ENCODE measurements around the gene COPS3. TPM values are rescaled to one million over a fixed set of nuclear protein-coding genes. Genes with fewer than 3 reads are reported as not detected.

Gene COPS3
- total RNA-seq, 1 experiment from 2014 or later, result 245 TPM

- DNase-seq (ENCODE audit: low read depth), result no peak
Observed at GRCh38 chr17:17220529-17220928, 60.5 kb downstream of the COPS3 start.

DNA sequence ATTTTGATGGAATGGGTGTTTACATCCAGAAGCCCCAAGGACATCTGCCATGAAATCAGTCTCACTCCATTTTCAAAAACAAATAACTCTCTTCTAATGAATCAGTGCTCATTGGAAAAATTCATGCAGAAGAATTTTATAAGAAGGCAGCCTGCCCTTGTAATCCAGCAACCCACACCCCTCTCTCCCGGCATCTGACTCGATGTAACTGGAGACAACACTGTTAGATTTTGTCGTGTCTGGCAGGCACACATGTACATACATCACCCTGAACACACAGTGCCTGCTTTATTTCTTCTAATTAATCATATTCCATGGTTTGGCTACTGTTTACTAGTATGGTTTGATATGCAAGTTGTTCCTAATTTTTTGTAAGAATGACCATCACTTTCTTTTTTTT, 63.1 kb downstream of the COPS3 start:
- DNase-seq (ENCODE audit: low read depth), result no peak

DNA sequence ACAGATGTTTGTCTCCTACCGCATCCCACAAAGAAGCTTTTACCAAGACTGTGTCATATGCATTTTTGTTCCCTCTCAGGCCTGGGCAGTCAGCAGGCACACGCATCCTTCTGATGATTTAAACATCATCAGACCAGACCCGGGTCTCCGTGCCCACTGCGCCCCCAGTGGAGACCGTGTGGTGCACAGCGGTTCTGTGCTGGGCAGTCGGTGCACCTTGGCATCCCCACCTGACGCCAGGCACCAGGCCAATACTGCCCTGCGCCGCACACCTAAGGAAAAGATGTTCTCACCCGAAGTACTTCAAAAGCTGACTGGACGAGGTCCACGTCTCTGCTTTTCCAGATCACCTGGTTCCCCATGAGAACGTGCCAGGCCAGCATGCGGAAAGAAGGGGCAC, 64.3 kb downstream of the COPS3 start:
- DNase-seq (ENCODE audit: low read depth), result no peak

DNA sequence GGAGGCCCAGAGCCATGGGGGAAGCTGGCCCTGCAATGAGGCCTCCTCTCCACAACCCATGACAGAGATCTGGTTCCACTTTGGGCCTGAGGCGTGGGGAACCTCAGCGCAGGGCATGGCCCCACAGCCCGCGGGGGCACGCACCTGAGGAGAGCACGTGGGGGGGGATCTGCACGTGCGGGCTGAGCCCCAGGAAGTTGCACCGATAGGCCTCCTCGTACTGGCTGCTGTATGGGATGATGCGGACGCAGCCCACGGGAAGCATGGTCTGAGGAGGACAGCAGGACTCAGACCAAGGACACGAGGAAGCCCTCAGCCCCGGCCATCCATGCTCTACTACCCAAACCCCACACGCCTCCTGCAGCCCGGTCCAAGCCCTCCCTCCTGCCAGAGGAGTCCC, 64.8 kb downstream of the COPS3 start:
- no peak for DNase-seq (ENCODE audit: low read depth)

DNA sequence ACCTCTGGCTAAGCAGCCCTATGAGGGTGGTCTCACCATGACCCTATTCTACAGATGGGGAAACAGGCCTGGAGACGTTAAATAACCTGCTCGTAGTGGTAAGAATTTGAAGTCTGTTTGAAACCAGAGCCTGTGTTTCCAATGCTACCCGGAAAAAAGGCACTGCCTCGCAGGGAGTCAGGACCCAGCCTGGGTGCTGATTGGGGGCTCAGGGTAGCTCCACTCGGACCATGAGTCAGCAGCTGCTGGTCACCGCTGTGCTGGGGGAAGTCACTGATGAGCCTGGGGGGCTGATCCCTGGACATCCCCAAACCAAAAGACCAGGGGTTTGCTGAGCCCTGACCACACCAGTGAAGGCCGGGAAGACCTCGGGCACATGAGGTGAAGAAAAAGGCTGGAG, 65.5 kb downstream of the COPS3 start:
- no peak for DNase-seq (ENCODE audit: low read depth)

- no peak for DNase-seq (ENCODE audit: low read depth)
Observed at GRCh38 chr17:17214646-17215436, 66.2 kb downstream of the COPS3 start.

DNA sequence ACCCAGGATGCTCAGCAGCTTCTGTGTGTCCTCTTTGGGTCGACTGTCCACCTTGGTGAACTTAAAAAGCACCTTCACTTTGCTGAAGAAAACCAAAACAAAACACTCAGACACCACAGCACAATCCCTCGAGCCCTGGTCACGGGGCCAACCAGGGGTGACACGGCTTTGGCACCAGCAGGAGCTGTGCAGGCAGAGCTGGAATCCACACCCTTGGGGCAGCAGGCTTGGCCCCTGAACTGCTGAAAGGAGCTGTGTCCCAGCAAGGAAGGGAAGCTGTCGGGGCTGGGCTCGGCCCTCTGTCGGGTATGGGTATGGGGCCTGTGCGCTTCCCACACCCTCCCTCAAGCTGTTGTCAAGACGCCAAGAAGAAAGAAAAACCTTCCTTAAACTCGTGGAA, 67.3 kb downstream of the COPS3 start:
- DNase-seq (ENCODE audit: low read depth), result no peak

DNA sequence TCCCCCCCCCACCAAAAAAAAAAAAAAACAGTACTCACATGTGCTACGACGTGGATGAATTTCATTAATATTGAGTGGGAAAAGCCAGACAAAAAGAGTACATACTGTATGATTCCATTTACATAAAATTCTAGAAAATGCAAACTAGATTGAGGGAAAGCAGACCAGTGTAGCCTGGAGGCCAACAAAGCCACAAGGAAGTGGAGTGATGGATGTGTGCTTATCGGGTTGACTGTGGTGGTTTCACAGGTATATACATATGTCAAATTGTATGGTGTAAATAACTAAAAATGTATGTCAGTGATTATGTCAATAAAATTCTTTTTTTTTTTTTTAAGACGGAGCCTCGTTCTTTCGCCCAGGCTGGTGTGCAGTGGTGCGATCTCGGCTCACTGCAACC, 73.0 kb downstream of the COPS3 start:
- no peak for DNase-seq (ENCODE audit: low read depth)

- no peak for DNase-seq (ENCODE audit: low read depth)
Observed at GRCh38 chr17:17206913-17207335, 74.1 kb downstream of the COPS3 start.

- DNase-seq (ENCODE audit: low read depth), result no peak
Observed at GRCh38 chr17:17206124-17206912, 74.7 kb downstream of the COPS3 start, which contains the start of gene PLD6. Gene PLD6, minus strand, starts transcription at chr17:17206333. Its CDS starts 47 bp downstream, at chr17:17206286.

DNA sequence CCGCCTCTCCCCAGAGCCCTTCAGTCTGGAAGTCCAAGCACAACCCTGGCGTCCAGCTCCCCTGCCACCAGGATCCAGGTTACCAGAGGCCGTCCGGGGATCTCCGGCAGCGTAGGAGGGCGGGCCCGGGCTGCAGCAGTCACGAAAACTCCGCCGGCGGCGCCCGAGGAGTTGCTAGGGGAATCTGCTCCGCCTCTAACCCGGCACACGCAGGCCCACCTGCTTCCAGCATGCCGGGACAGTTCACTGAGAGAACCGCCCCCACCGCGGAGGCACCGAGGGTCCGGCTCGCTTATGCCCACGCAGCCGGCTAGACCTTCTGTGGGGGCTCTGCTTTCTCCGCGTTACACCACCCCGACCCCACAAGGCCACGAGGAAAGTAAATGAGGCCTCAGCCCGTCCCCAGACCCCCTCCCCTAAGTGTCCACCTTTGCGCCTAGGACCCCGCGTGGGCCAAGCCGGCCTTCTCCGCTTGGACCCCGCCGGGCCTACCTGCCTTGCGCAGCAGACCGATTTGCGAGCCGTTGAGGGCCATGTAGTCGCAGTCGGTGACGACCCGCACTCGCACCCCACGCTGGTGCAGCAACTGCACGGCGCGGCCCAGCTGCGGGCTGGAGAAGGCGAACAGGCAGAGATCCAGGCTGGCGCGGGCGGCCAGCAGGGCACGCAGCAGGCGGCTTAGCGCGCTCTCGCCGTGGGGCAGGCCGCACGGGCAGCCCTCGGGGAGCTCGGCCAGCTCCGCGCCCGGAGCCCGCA, 75.5 kb downstream of the COPS3 start:
- no peak for DNase-seq (ENCODE audit: low read depth)

DNA sequence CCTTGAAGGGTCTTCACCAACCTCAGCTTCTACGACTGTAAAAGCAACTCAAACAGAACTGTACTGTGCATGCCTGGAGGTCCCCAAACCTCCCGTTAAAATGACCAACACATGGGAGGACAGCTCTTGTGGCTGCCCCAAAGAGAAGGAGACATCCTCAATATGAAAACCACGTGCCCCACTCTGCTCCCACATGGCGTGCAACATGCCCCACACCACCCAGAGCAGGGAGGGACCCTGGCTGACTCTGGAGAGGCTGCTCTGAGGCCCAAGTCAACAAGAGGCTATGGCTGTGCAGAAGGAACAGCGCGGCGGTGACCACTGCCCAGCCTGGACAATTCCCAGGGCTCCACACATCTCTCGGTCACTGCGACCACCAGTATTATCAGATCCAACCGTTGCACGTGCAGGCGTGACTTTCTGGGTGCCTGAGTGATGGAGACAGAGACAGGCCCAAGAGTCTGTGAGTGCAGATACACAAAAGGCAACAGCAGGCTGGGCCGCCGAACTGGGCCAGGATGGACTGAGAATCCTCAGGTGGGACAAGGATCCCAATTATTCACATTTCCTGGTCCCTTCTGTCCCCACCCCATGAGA, 76.3 kb downstream of the COPS3 start:
- DNase-seq (ENCODE audit: low read depth), result no peak

DNA sequence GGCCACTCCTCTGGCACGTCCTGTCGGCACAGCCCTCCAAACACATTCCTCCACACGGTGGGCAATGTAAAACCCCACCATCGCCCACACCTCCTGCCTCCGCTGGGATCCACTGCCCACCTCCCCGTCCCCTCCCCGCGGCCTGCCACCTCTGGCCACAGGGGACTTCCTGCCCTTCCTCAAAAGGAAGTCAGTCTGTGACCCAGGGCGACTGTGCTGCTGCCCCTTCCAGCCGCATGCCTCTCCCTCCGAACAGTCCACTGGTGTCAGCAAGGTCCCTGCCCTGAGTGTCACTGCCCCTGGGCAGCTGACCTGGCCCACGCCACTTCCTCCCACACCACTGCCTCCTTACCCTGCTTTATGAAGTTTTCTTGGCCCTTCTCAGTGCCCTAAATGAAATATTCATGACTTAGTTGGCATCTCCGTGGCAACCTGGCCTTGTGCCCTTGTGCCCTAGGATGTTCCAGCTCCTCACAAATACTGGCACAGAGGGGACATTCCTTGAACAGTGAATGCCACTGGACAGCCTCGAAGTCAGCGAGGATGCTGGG, 76.9 kb downstream of the COPS3 start:
- DNase-seq (ENCODE audit: low read depth), result peak; percentile 43

DNA sequence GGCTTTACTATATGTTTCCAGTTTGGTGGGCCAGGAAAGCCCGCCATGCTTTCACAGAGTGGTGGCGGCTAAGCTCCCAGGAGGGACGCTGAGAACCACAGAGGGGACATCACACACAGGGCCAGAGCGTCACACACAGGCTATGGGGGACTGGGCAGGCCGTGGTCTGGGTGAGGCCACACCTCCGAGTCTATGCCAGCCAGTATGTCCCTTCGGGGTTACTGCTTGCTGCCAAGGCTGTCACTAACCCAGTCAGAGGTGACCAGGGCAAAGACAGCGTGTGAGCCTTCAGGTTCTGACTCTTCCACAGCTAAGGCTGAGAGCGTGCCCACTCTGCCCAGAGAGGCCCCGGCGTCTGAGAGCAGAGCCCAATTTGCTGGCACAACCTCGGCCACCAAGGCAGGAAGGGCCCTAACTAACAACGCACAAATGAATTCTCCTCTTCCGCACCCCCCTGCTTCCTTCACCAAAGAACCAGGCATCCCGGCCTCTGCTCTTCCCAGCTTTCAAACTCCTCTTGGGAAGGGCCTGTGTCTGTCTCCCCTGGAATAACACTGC, 77.8 kb downstream of the COPS3 start:
- no peak for DNase-seq (ENCODE audit: low read depth)

DNA sequence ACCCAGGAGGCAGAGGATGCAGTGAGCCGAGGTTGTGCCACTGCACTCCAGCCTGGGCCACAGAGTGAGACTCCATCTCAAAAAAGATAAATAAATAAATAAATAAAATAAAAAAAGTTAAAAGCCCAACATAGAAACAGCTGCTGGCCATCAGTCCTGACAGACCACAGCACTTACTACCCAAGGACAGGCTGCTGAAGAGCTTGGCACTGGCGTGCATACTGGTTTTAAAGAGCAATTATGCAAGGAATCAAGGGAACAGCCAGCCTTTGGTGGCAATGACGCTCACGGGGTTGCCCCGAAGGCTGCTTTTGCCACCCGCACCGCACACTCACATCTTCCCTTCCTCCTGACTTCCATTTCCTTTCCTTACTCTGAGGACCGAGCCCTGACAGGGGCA, 79.1 kb downstream of the COPS3 start:
- no peak for DNase-seq (ENCODE audit: low read depth)

- no peak for DNase-seq (ENCODE audit: low read depth)
Observed at GRCh38 chr17:17201271-17201670, 79.8 kb downstream of the COPS3 start.

DNA sequence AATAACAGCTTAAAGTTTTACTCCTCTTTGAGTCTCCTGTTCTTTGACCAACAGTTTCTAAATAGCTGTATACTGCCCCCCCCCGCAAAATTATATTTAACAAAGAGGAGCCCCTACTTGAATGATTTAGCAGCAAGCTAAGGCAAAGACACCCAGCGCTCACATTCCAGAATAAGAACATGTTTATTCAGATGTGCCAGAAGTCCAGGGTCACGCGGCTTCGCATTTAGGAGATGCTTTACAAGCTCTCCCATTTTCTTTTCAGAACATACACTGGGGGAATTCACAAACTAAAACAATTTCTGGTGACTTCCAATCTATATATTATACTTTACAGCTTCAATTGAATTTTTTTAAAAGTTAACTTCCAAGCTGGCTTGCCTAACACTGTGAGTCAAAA, 80.2 kb downstream of the COPS3 start:
- no peak for DNase-seq (ENCODE audit: low read depth)

DNA sequence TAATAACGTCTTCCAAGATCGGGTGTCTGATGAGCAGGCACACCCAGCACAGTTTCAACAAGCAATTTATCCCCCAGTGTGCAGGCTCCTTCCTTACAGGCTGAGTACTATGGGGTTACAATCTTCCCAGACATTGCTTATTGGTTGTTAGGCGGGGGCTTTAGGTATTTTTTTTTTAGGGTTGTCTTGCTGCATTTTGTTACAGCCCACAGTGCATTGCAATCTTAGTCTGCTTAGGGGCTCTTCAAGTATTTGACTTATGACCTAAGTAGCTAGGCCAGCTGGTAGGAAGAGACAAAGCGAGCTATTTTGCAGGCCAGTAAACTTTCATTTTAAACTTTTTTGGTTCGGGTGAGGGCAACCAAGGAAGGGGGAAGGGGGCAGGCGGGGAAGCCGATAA, 80.7 kb downstream of the COPS3 start:
- DNase-seq (ENCODE audit: low read depth), result no peak

DNA sequence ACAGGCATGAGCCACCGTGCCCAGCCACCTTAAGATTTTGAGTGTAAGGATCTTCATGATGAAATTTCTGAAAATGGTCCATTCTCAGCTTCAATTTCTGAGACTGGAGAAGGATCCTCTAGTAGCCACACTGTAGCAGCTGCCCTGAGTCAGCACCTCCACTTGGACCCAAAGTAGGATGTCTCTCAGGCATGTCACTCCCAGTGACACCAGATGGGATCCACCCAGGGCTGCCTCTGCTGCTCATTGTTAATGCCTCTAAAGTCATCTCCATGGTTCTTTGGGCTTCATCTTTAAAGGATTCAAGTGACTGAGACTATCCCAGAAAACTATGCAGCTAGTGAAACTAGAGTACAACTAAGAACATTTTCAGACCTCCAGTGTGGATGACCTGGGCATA, 82.8 kb downstream of the COPS3 start:
- DNase-seq (ENCODE audit: low read depth), result no peak

- DNase-seq (ENCODE audit: low read depth), result peak; percentile 21
Observed at GRCh38 chr17:17196776-17197175, 84.3 kb downstream of the COPS3 start.

Data from M059J (cell line).